ENCODE results near the gene LRTM1. TPM values are rescaled to one million over a fixed set of nuclear protein-coding genes. Genes with fewer than 3 reads are reported as not detected.

The LRTM1 gene
- total RNA-seq, 4 donors from 2014 or later: not detected

DNA sequence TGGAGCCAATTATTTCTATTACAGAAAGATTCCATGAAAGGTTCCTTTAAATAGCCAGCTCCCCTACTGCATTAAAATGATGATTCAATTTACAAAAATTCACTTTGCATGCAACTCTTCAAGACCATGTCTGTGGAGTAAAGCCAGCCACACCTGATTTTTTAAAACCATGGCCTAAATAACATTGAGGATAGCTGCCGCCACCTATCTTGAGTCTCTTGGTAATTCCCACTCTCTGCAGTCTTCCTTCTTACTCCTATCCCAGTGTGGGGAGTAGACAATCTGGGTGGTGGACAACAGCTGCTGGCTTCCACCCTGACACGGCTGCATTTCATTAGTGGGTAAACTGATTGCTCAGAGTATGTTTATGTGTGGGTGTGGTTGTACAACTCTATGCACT is 10.7 kb downstream of the LRTM1 start:
- H3K27me3 ChIP-seq: no peaks in the 10 kb centered on the region
- DNase-seq: no peak
- TF ChIP-seq POLR2A (IDR thresholded peaks at IDR 0.05) (no peak), POLR2AphosphoS5 (IDR thresholded peaks at IDR 0.05) (no peak), EP300 (IDR thresholded peaks at IDR 0.05; ENCODE audit: low read depth) (no peak)
- TF ChIP-seq, protein P1, sequence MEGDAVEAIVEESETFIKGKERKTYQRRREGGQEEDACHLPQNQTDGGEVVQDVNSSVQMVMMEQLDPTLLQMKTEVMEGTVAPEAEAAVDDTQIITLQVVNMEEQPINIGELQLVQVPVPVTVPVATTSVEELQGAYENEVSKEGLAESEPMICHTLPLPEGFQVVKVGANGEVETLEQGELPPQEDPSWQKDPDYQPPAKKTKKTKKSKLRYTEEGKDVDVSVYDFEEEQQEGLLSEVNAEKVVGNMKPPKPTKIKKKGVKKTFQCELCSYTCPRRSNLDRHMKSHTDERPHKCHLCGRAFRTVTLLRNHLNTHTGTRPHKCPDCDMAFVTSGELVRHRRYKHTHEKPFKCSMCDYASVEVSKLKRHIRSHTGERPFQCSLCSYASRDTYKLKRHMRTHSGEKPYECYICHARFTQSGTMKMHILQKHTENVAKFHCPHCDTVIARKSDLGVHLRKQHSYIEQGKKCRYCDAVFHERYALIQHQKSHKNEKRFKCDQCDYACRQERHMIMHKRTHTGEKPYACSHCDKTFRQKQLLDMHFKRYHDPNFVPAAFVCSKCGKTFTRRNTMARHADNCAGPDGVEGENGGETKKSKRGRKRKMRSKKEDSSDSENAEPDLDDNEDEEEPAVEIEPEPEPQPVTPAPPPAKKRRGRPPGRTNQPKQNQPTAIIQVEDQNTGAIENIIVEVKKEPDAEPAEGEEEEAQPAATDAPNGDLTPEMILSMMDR (IDR thresholded peaks at IDR 0.05): no peak
- no peak overlapping the region for H3K27ac ChIP-seq
- no peaks in the 10 kb centered on the region for H3K4me1 ChIP-seq
- H3K36me3 ChIP-seq: no peaks in the 10 kb centered on the region
- in situ Hi-C loops (cut with MboI; ENCODE audit: low pct_ligation_motif_present in 1 of 4, low pct_unique_long_range_greater_than_20kb in 1 of 4, low sequenced_read_pairs in 3 of 4) (no loop called here), intact Hi-C loops (cut with DNase I; ENCODE audit: low total_unique reads) (no loop called here)
- WGBS, 2 donors (ENCODE audit: low coverage in 1 of 2): 94 to 100% methylated on average over 1 to 2 of the region's 2 CpGs
- no peak overlapping the region for H3K4me3 ChIP-seq
- no peaks in the 10 kb centered on the region for H3K9me3 ChIP-seq

DNA sequence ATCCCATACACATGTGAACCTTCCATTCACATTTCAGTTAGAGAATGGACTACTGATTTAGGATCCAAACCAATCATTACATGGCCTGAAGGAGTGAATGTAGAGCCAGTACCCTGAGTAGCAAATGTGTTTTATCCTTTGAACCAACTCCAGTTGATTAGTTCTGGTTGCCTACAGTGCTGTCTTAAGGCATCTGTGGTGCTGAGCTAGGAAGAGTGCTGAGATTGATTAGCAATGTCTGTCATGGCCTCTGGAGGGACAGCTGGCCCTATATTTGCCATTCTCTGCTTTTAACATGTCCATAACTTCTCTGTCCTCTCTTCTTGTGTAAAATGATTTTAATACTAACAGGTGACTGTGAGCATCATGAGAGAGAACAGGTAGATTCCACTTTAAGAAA is 11.1 kb downstream of the LRTM1 start:
- Histone ChIP-seq H3K27me3 (no peaks in the 10 kb centered on the region), H3K9me3 (no peaks in the 10 kb centered on the region), H3K4me1 (no peaks in the 10 kb centered on the region), H3K27ac (no peak overlapping the region), H3K4me3 (no peak overlapping the region), H3K36me3 (no peaks in the 10 kb centered on the region)
- TF ChIP-seq POLR2AphosphoS5 (IDR thresholded peaks at IDR 0.05) (no peak), POLR2A (IDR thresholded peaks at IDR 0.05) (no peak), EP300 (IDR thresholded peaks at IDR 0.05; ENCODE audit: low read depth) (no peak)
- TF ChIP-seq, protein P1 (IDR thresholded peaks at IDR 0.05): no peak
- in situ Hi-C loops (cut with MboI; ENCODE audit: low pct_ligation_motif_present in 1 of 4, low pct_unique_long_range_greater_than_20kb in 1 of 4, low sequenced_read_pairs in 3 of 4): no loop called here
- no peak for DNase-seq
- intact Hi-C loops (cut with DNase I; ENCODE audit: low total_unique reads): no loop called here

DNA sequence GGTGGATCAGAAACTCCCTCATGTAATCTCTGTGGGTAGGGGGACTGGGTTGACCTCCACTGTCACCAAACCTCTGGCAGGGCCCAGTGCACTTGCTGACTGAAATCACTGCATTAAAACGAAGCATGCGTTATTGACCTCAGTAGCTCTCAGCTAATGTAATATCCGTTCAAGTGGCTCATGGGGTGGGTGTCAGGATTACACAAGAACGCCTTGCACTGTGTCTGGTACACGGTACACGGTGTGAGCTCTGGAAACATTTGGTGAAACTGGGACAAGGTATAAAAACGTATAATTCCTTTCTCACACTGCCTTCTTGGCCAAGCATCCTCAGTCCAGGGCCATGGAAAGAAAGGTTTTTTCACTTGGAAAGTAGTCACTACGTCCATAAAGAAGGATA is 11.9 kb downstream of the LRTM1 start:
- H3K9me3 ChIP-seq: no peaks in the 10 kb centered on the region
- TF ChIP-seq, protein P1 (IDR thresholded peaks at IDR 0.05): no peak
- TF ChIP-seq POLR2A (IDR thresholded peaks at IDR 0.05): no peak
- TF ChIP-seq EP300 (IDR thresholded peaks at IDR 0.05; ENCODE audit: low read depth): no peak
- no peak for TF ChIP-seq POLR2AphosphoS5 (IDR thresholded peaks at IDR 0.05)
- DNase-seq: no peak
- no peak overlapping the region for H3K4me3 ChIP-seq
- no peaks in the 10 kb centered on the region for H3K4me1 ChIP-seq
- intact Hi-C loops (cut with DNase I; ENCODE audit: low total_unique reads): no loop called here
- in situ Hi-C loops (cut with MboI; ENCODE audit: low pct_ligation_motif_present in 1 of 4, low pct_unique_long_range_greater_than_20kb in 1 of 4, low sequenced_read_pairs in 3 of 4): no loop called here
- no peaks in the 10 kb centered on the region for H3K27me3 ChIP-seq
- 78% methylated on average over 8 of the region's 8 CpGs; no CpG with 5 or more reads in 1 of the 2 donors for WGBS, 2 donors (ENCODE audit: low coverage in 1 of 2)
- H3K36me3 ChIP-seq: no peaks in the 10 kb centered on the region
- no peak overlapping the region for H3K27ac ChIP-seq

DNA sequence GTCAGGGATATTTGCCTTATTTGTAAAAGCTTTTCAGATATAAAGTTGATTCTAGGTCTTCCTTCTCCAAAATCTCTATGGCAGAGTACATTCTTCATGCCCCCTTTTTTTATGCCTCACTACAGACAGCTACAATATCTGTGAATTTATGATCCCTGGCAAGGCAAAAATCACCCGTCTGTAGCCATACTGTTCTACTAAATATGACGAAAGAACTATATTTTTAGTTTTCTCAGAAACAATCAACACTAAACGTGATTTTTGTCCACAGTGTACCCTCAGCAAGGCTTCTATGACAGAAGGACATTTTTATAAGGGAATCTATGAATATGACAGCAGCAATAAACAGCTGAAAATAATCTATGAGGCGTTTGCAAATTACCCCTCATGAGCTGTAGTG is 12.7 kb downstream of the LRTM1 start:
- in situ Hi-C loops (cut with MboI; ENCODE audit: low pct_ligation_motif_present in 1 of 4, low pct_unique_long_range_greater_than_20kb in 1 of 4, low sequenced_read_pairs in 3 of 4) (no loop called here), intact Hi-C loops (cut with DNase I; ENCODE audit: low total_unique reads) (no loop called here)
- no peak overlapping the region for H3K27ac ChIP-seq
- no peaks in the 10 kb centered on the region for H3K36me3 ChIP-seq
- no peaks in the 10 kb centered on the region for H3K9me3 ChIP-seq
- WGBS, 2 donors (ENCODE audit: low coverage in 1 of 2): 38 to 47% methylated on average over 4 of the region's 4 CpGs
- no peaks in the 10 kb centered on the region for H3K27me3 ChIP-seq
- no peak overlapping the region for H3K4me3 ChIP-seq
- DNase-seq: no peak
- TF ChIP-seq POLR2AphosphoS5 (IDR thresholded peaks at IDR 0.05) (no peak), POLR2A (IDR thresholded peaks at IDR 0.05) (no peak), EP300 (IDR thresholded peaks at IDR 0.05; ENCODE audit: low read depth) (no peak)
- TF ChIP-seq, protein P1 (IDR thresholded peaks at IDR 0.05): no peak
- H3K4me1 ChIP-seq: no peaks in the 10 kb centered on the region
